GM12892 (cell line): ENCODE data around the gene WNT5A.

Experiments used
- POLR2A ChIP-seq: IDR thresholded peaks from 2 replicates; pipeline ENCODE4 v1.6.1; 2011; ENCODE audit warnings: low read depth, low read length, control low read depth
- TAF1 ChIP-seq: IDR thresholded peaks from 2 replicates; pipeline ENCODE4 v1.6.1; 2011; ENCODE audit warnings: low read depth, mild to moderate bottlenecking, control low read depth, low read length, borderline replicate concordance

DNA sequence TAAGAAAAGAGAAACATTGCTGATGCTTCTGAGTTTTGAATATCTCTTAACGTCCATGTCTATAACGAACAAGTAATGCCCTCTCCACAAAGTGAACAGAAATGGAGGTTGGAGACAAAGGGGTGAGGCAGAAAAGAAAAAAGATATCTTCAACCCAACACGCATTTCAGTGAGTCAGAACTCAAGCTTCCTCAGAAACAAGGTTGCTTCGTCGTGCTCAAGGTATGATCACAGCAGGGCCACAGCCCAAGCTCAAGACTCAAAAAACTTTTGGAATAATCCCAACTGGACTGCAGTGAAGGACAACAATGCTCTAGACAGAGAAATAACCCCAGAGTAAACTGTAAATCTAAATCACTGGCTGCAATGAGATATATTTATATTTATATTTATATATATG, 18.9 kb downstream of the WNT5A start:
- TF ChIP-seq TAF1: no peak
- TF ChIP-seq POLR2A: no peak
